Measurements from ENCODE around the gene CAMK4.
A peak's percentile ranks its signal among the peaks of the same experiment; 100 is the strongest.

CAMK4 gene

DNA sequence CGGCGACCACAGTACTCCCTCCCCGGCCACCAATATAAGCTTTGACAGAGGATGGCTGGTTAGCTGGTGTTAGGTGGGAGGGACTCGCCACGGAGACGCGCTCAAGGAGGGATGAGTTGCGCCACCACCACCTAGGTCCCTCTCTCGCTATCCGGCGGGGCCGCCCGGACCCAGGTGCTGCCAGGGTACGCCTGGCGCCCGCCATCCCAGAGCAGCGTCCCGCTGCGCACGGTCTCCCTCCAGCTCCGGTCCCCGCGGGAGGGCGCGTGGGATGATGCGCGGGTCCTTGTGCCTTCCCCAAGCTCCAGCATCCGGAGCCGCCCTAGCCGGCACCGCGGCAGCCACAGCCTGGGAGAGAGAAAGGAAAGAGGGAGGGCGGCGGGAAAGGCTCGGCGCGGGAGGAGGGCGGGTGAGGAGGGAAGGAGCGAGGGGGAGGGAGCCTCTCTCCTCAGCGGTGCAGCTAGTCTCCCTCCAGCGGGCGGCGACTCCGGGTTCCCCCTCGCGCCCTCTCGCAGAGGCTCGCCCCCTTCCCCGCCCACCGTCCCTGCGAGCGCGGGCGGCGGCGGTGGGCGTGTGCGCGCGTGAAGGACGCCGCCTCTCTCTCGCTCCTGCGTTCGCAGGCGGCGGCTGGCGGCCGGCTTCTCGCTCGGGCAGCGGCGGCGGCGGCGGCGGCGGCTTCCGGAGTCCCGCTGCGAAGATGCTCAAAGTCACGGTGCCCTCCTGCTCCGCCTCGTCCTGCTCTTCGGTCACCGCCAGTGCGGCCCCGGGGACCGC, at the start of gene CAMK4:
Gene CAMK4, plus strand, starts transcription at position 598 of the 774 bp plus-strand sequence. Its CDS starts 100 bp downstream, at position 698.
- DNase-seq (ENCODE audit: low spot score): peak; percentile 84

DNA sequence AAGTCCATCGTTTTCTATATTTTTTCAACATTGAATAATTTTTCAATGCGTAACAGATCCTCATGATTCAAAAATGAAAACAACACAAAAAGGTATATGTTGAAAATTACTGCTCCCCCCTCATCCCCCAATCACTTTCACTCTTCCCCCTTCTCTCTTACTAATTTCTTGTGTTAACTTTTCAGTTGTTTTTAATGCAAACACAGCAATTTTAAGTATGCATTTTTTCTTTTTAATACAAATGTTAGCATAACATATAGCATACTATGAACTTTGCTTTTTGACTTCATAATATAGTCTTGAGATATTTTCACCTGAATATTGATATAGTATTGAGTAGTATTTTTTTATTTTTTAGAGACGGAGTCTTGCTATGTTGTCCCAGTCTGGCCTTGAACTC, 41.1 kb upstream of the CAMK4 start:
- DNase-seq (ENCODE audit: low spot score): no peak

DNA sequence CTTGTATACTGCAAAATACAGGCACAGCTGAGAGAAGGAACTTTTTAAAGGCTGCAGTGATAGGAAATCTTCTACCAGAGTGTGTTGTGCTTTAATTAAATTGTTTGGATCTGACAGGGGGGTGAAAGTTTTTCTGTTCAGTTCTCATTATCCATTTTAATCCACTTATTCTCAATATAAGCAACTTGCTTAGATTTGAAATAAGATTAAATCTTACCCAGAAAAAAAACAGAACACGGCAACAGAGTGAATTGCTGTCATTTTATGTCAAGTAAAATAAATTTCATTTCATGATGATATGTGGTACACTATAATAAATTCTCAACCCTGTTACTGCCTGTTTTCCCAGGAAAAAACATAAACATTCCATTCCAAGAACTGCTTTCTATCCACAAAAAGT, 37.1 kb upstream of the CAMK4 start:
- DNase-seq (ENCODE audit: low spot score): no peak

DNA sequence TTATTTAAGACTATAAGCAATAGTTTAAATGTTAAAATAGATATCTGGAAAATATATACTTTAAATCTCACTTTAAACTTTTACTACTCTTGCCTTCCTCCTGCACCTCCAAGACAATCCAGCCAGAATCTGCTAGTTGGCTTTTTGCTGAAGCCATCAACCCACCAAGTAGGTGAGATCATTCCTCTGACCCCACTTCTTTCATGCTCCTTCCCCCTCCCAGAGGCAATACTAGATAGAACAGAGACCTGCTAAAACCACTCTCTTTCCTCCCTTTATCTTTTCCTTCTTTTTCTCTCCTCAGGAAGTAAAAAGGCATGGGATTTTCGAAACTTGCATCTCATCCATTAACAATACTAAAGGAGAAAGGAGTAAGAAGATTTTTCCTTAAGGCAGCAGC, 30.1 kb upstream of the CAMK4 start:
- DNase-seq (ENCODE audit: low spot score): no peak

DNA sequence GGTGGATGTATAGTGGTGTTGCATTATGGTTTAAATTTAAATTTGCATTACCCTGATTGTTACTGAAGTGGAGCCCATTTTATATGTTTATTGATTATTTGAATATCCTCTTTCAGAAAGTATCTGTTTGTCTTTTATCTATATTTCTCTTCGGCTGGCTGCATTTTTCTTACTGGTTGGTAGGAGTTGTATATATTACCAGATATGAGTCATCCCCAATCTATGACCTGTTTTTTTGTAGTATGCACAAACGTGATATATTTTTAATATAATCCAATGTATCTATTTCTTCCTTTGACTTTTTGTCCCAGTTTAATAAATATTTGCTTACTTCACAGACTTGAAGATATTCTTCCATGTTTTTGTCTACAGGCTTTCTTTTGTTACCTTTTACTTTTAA, 29.3 kb upstream of the CAMK4 start:
- DNase-seq (ENCODE audit: low spot score): no peak

DNA sequence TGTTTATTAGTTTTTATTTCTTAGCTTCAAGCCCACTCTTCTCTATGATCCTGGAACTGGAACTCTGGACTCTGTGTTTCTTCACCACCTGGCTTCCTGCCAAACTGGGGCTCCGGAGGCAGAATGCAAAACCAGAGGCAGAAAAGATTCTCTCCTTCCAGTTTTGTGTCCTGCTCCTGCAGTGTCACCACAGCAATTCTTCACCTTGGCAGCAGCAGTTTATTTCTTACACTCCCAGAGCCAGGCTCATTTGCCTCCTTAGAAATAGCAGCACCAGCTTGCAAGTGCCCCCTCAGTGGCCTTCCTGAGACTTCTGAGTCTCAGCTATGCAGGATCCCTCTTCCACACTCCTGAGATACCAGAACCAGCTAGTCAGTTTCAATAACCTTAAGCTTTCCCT, 26.7 kb upstream of the CAMK4 start:
- no peak for DNase-seq (ENCODE audit: low spot score)

DNA sequence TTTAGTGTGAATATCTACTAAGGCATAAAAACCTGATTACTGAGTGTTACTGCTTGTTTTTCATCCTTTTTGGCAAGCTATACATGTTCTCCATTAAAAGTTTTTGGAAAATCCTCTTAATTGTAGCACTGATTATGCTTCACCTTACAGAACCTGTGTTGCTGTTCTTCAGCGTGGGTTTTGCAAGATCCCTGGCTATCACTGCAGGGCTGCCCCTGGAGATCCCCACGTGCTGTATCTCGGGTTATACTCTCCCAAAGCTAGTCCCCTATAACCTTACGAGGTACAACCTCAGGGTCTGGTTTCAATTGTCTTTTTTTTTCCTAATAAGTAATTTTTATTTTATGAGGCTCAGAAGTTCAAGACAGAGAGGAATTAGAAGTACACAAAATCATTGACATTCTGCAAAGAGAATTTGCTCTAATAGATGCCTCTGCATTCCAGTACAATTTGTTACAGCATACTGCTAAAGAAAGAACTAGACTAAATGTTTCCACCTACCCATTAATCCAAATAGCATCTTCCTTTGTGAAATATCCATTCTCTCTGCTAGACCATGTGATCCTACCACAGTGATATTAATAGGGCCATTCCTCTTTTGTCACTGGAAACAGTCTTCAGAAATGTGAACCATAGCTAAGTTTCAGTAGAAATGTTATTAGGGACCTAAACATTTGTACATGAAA, 25.8 kb upstream of the CAMK4 start:
- DNase-seq (ENCODE audit: low spot score): no peak

DNA sequence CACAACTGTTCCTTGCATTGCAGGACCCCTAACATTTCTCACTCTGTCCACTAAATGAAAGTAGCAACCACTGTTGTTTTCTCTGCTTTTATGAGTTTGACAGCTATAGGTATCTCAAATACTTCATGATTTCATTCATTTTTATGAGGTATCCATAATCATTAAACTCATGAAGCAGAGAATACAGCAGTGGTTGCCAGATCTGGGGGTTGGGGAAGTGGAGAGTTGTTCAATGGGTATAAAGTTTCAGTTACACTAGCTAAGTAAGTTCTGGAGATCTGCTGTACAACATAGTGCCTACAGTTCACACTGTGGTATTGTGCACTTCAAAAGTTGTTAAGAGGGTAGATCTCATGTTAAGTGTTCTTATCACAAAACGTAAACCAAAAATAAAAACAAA, 23.4 kb upstream of the CAMK4 start:
- DNase-seq (ENCODE audit: low spot score): no peak

DNA sequence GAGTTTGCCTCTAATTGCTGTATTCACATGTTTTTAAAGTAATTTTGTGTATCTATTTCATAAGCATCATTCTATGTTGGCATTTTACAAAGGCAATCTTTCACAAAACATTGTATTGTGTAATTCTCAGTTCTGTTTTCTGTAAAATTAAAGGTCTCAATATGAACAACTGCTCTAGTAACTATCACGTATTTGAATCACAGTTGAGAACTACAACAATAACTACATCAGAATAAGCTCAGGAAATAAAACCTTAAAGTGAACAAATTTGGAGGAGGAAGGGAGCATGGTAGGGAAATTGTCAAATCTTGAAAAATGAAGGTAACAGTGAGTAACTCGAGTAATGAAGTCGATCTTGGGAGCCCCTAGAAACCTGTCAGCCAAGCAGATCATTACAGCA, 22.5 kb upstream of the CAMK4 start:
- no peak for DNase-seq (ENCODE audit: low spot score)

DNA sequence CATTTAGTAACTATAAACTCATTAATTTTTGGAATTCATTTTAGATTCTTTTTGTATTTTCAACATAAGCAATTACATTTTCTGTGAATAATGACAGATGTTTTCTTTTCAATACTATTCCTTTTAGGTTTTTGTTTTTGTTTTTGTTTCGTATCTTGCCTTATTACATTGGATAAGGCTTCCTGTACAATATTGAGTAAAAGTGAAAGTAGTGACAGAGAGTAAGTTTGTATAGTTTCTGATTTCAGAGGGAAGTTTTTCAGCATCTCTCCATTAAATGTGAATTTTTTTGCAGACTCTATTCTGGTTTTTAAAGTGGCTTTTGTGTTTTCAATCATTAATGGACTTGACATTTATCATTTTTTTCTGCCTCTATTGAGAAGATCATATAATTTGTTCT, 12.8 kb upstream of the CAMK4 start:
- DNase-seq (ENCODE audit: low spot score): no peak

DNA sequence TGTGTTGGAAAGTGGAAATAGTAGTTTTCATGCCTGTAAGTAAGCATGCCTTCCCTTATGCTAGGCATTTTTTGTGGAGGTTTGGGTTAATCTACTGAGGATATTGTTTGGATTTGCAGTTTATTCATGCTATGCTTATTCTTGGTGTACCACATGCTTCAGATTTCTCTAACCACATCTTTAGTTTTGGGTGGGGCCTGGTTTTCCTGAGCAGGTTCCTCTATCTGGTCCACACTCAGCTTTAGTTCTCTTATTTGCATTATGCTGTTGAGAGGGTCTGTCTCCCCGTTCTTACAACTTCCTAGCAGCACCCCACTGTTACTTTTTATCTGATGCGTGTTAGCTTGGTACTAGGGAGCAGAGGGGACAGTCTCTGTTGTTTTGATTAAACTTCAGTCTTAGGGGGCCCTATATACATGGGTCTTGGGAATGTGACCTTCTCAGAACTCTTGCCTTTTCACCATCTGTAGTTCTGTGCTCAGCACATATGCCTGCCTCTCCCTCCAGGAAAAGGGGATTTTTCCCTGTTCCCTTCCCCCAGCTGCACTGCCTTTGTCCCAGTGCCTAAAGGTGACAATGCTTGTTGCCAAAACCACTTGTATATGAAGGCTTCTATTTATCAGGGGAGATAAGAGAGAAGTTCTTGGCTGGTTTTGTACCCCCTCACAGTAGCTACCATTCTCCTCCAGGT, 10.0 kb upstream of the CAMK4 start:
- DNase-seq (ENCODE audit: low spot score): no peak

DNA sequence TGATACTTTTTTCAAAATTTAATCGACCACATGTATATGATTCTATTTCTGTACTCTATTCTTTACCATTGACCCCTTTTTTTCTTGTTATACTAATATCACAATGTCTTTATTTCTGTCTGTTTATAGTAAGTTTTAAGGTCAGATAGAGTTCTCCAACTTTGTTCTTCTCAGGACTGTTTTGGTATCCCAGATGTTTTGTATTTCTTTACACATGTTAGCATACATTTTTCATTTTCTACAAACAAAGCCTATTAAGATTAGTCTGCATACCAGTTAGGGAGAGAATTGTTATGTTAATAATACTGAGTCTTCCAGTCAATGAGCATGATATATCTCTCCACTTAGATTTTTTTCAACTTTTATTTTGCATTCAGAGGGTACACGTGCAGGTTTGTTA, 8.2 kb upstream of the CAMK4 start:
- no peak for DNase-seq (ENCODE audit: low spot score)

DNA sequence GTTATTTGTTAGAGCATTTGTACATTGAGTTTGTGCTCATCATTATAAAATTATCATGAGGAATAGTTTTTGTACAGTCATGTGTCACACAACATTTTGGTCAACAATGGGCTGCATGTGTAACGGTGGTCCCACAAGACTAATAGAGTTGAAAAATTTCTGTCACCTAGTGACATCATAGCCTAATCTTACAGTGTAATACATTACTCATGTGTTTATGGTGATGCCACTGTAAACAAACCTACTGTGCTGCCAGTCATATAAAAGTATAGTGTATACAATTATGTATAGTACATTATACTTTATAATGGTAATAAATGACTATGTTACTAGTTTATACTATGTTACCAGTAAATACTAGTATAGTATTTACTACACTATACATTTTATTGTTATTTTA, 3.0 kb upstream of the CAMK4 start:
- DNase-seq (ENCODE audit: low spot score): no peak

DNA sequence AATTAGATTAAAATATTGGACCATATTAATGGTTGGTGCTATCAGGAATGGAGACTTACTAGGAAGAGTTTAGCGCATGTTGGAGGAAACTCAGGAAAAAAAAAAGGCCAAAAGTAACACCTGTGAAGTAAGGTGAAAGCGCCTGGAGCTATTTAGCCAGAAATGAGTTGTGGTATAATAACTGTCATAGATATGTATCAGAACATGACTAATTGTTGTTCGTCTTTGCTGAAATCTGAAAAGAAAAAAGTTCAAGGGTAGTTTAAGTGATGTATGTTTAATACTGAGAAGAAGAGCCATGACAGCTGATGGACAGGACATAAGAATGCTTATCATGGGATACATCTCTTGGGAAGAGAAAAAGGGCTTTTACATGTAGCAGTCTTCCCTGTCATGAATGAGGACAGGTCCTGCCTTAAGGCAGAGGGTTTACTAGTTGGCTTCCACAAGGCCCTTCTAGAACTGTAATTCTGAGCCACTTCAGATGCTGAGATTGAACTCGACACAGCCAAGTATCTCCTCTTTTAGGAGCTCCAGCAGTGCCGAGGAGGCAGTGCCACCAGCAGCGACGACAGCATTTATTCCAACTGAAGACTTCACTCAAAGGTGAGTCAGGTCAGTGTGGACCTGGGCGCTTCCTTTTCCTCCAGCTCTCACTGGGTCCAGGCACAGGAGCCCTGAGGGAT, 940 bp upstream of the CAMK4 start:
- DNase-seq (ENCODE audit: low spot score): no peak

DNA sequence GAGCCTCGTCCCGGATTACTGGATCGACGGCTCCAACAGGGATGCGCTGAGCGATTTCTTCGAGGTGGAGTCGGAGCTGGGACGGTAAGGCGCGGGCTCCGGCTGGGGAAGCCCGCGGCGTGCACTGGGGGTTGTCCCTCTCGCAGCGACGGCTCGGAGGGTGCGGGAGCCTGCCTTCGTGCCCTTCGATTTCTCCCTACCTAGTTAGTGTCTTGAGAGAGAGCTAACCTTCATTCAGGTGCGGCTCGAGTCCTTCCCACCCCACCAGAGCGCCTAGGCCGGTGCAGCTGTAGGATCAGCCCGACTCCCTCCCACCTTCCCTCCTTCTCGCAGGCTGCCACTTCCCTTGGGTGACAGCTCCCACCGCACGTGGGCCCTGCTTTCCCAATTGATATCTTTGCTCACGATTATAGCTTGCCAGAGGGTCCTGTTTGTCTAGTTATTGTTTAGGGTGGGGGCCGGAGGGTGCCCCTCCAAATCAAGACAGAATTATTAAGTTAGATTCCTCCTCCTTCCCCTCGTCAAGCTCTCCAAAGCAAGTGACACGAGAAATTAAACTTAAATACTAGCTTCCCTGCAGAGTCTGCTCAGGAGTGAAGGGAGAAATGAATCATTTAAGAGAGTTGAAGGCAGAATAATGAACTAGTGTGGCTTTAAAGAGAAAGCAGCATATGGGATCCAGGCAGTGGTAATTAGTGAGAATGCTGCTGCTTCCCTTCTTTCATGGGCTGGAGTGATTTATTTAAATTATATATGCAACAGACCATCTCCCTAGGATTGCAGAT, 569 bp downstream of the CAMK4 start:
- no peak for DNase-seq (ENCODE audit: low spot score)

DNA sequence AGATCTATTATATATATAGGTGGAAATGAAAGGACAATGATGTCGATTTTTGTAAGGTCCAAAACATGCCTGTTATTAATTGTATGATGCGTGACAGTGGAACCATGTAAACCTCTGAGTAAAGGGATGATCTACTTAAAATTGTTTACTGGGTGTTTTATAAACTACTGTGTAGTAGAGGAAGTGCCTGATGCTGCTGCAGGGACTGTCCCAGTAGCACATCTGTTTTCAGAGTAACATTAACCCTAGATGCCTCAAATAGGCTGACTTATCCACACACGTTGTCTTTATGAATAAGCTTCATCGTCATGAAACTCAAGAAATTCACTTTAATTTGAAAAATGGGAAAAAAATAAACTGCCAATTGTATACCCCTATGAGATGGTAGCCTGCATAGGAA, 1.7 kb downstream of the CAMK4 start:
- DNase-seq (ENCODE audit: low spot score): no peak

DNA sequence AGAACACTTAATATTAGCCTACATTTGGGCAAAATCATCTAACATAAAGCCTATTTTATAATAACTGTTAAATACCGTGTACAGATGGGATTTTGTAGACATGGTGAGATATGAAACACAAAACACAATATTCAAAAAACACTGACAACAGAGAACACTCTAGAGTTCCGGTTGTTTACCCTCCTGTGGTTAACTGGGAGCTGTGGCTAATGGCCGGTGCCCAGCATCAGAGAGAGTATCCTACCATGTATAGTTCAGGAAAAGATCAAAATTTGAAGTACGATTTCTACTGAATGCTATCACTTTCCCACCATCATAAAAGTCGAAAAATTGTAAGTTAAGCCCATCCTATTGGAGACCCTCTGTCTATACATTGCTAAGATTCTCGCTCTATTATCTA, 2.4 kb downstream of the CAMK4 start:
- no peak for DNase-seq (ENCODE audit: low spot score)

DNA sequence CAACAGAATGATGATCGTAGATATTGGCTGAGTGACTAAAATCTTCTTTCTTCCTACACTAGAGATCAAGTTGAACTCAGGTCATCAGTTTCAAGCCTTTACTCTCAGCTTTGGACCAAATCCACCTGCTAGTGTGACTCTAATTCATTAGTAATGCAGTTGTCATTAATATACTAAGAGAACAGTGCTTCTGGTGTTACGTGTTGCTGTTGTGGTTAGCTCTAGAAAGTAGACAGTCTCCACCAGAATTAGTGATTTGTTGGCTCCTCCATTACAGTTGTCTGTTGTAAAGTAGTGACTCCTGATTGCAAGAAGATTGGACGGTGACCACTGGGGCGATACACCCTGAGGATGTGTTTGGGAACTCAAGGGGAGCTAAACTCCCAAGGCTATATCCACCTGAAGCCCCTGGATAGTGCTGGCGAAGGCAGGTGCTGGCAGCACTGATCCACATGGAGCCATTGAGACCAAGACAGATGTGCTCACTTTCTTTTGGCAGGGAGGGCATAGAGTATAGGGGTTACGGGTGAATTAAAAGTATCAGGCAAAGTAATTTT, 3.1 kb downstream of the CAMK4 start:
- no peak for DNase-seq (ENCODE audit: low spot score)

DNA sequence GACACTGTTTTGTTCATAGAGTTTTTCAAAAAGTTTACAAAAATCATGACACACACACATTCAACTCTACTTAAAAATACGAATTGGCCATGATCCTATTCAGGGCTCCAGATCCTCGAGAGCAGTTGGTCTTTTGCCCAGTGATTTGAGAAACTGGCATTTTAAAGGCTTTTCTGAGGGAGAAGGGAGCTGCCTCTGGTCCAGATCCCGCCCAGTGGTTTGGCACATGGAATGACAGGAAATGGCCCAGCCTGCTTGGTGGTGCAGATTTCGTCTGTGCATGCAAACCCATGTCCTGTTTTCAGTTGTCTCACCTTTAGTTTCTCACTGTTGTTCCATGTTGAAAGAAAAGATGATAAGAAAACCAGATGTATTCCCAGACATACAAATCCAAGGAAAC, 3.6 kb downstream of the CAMK4 start:
- no peak for DNase-seq (ENCODE audit: low spot score)

DNA sequence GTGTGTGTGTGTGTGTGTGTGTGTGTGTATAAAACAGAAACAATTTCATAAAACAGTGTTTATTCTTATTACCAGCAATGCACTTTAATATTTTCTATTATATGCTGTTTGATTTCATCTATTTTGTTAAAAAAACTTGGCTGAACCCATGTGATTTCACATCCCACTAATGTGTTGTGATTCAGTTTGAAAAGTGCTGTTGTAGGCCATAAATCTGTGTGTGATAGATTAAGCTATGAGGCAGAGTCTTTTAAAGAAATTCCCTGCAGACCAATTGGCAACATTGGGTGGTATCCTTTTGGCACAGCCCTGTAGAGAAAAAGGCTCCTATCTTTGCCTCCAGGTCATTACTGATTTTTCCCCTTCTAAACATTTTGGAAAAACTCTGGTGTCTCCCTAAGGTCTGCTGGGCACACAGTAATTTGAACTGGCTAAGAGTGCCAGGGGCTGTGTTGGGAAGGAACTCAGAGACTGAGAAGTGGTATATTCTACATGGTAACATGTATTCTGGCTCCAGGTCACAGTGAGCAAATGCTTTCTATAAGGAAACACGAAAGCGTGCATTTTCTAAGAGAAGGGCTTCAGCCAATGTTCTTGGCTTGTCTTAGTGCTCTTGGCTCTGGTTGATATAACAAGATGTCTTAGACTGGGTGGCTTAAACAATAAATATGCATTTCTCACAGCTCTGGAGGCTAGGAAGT, 4.5 kb downstream of the CAMK4 start:
- DNase-seq (ENCODE audit: low spot score): no peak
